GM12878 (cell line): ENCODE results near the gene FAM131B. TPM values are rescaled to one million over a fixed set of nuclear protein-coding genes. Genes with fewer than 3 reads are reported as not detected.

ENCODE experiments used
- ATAC-seq: fragments of 200-7000 bp; cut with Tn5 transposase; 3 replicates; pipeline ENCODE4 v1.9.1; 2020; ENCODE audit warnings: mild to moderate bottlenecking, moderate library complexity
- BruUV-seq: library from RNA; stranded (reverse); fragments of 400-500 nt; replicated peaks from 2 replicates; lab custom pipeline; 2021; lab: Mats Ljungman, UMichigan
- CTCF ChIA-PET: fragments of 300-600 bp; sonication (Branson Sonifier 250); formaldehyde crosslinking; extraction: SDS; loops from one replicate; lab custom pipeline; 2021; ENCODE audit warnings: inconsistent platforms; lab: Yijun Ruan, JAX
- POLR2A ChIA-PET: fragments of 350-600 bp; formaldehyde crosslinking; extraction: SDS; loops from one replicate; lab custom pipeline; 2021; ENCODE audit warnings: inconsistent platforms; lab: Charles Lee
- RAD21 ChIA-PET: fragments of 300-600 bp; sonication (Branson Sonifier 250); formaldehyde crosslinking; loops from one replicate; lab custom pipeline; 2023; ENCODE audit warnings: antibody characterized with exemption; ENCODE audit not compliant: unreplicated experiment; lab: Charles Lee
- SMC1A ChIA-PET: fragments of 300-600 bp; sonication (Branson Sonifier 250); formaldehyde crosslinking; loops from one replicate; lab custom pipeline; 2023; ENCODE audit not compliant: unreplicated experiment, uncharacterized antibody; lab: Charles Lee
- DNase-seq: peaks from one replicate; pipeline ENCODE4 v3.0.0-alpha.2; 2011; ENCODE audit warnings: low read depth, low spot score
- FAIRE-seq: peaks from 3 replicates; lab custom pipeline; 2011; peaks lifted over from hg19 to GRCh38; lab: Jason Lieb, UNC
- H2AFZ ChIP-seq: 2 replicates; pipeline ENCODE4 v1.6.0; 2011; ENCODE audit warnings: low read depth, low read length, control low read depth; ENCODE audit not compliant: control insufficient read depth
- H3K27ac ChIP-seq: 2 replicates; pipeline ENCODE4 v1.5.1; 2011; ENCODE audit warnings: control low read depth; ENCODE audit not compliant: control insufficient read depth, insufficient read depth
- H3K27me3 ChIP-seq, 2 experiments: replicated peaks in 1 of 2; 2 replicates each; pipeline versions ENCODE4 v1.6.0 to v1.6.1; 2011; ENCODE audit warnings: low read length in 1 of 2; ENCODE audit not compliant: control insufficient read depth in 2 of 2, insufficient read depth in 2 of 2
- H3K36me3 ChIP-seq, 2 experiments: 2 replicates each; pipeline ENCODE4 v1.5.1; 2011; ENCODE audit warnings: low read length in 1 of 2; ENCODE audit not compliant: control insufficient read depth in 2 of 2, insufficient read depth in 2 of 2
- H3K4me1 ChIP-seq: 2 replicates; pipeline ENCODE4 v1.6.1; 2011; ENCODE audit warnings: mild to moderate bottlenecking, low read length, moderate library complexity, mixed read lengths; ENCODE audit not compliant: control insufficient read depth, insufficient read depth
- H3K4me2 ChIP-seq: 2 replicates; pipeline ENCODE4 v1.6.0; 2011; ENCODE audit warnings: control low read depth; ENCODE audit not compliant: control insufficient read depth, insufficient read depth
- H3K4me3 ChIP-seq: fragments of 200-600 bp; sonication (generic); 2 replicates; pipeline ENCODE4 v1.5.1; 2016
- H3K79me2 ChIP-seq: 2 replicates; pipeline ENCODE4 v1.6.0; 2011; ENCODE audit warnings: low read length; ENCODE audit not compliant: control insufficient read depth, insufficient read depth
- H3K9ac ChIP-seq: 2 replicates; pipeline ENCODE4 v1.8.0; 2011; ENCODE audit warnings: low read length, control low read depth, mixed read lengths; ENCODE audit not compliant: control insufficient read depth, insufficient read depth
- H3K9me3 ChIP-seq: replicated peaks from 3 replicates; pipeline ENCODE4 v1.5.1; 2011; ENCODE audit warnings: mild to moderate bottlenecking, low read length; ENCODE audit not compliant: control insufficient read depth, insufficient read depth
- H4K20me1 ChIP-seq: 2 replicates; pipeline ENCODE4 v1.6.0; 2011; ENCODE audit not compliant: control insufficient read depth, insufficient read depth
- ATF7 ChIP-seq: fragments of 450-650 bp; IDR thresholded peaks from 2 replicates; pipeline ENCODE4 v1.6.1; 2016; ENCODE audit warnings: low read depth, mild to moderate bottlenecking
- BRCA1 ChIP-seq: IDR thresholded peaks from 2 replicates; pipeline ENCODE4 v1.6.1; 2011; ENCODE audit warnings: low read depth, low read length, improper control_type of control experiment
- CBX3 ChIP-seq: fragments of 200-600 bp; sonication (generic); IDR thresholded peaks from 2 replicates; pipeline ENCODE4 v1.6.1; 2016; ENCODE audit warnings: low read depth, borderline replicate concordance
- DPF2 ChIP-seq: fragments of 450-650 bp; IDR thresholded peaks from 2 replicates; pipeline ENCODE4 v1.6.1; 2017; ENCODE audit warnings: mild to moderate bottlenecking
- E2F8 ChIP-seq: fragments of 450-650 bp; IDR thresholded peaks from 2 replicates; pipeline ENCODE4 v1.6.1; 2018; ENCODE audit warnings: mild to moderate bottlenecking, low read depth, moderate library complexity; ENCODE audit not compliant: partially characterized antibody
- MTA2 ChIP-seq: fragments of 450-650 bp; IDR thresholded peaks from 2 replicates; pipeline ENCODE4 v1.6.1; 2016; ENCODE audit warnings: low read depth, mild to moderate bottlenecking, moderate library complexity
- NFIC ChIP-seq: IDR thresholded peaks from 2 replicates; pipeline ENCODE4 v1.6.1; 2012; ENCODE audit warnings: low read depth, mild to moderate bottlenecking, inconsistent platforms, low read length, moderate library complexity
- SMARCA5 ChIP-seq: fragments of 450-650 bp; IDR thresholded peaks from 2 replicates; pipeline ENCODE4 v1.6.1; 2017; ENCODE audit warnings: mild to moderate bottlenecking
- SREBF1 ChIP-seq: IDR thresholded peaks from 2 replicates; pipeline ENCODE4 v1.6.1; 2012; ENCODE audit warnings: mild to moderate bottlenecking, low read length
- TBL1XR1 ChIP-seq: IDR thresholded peaks from 2 replicates; pipeline ENCODE4 v1.6.1; 2012; ENCODE audit warnings: low read depth, low read length, improper control_type of control experiment
- TCF12 ChIP-seq: IDR thresholded peaks from 2 replicates; pipeline ENCODE4 v1.6.1; 2011; ENCODE audit warnings: low read depth, mild to moderate bottlenecking, low read length
- ZNF592 ChIP-seq: fragments of 450-650 bp; IDR thresholded peaks from 2 replicates; pipeline ENCODE4 v1.6.1; 2017; ENCODE audit warnings: mild to moderate bottlenecking, moderate library complexity
- WGBS: methylation state at CpG from one replicate; pipeline ENCODE4 v1.1.6; 2016; ENCODE audit warnings: low lambda C conversion rate; ENCODE audit not compliant: insufficient replicate concordance, insufficient coverage; ENCODE audit errors: missing lambda C conversion rate; 5-methylcytosine and 5-hydroxymethylcytosine counted together
- in situ Hi-C: fragments of 300-500 bp; cut with MboI; formaldehyde crosslinking; loops from 9 replicates; pipeline ENCODE4 v1.14.3; 2018; ENCODE audit warnings: mixed read lengths
- intact Hi-C: fragments of 100-400 bp; cut with micrococcal nuclease; formaldehyde crosslinking; loops from one replicate; pipeline ENCODE4 v1.14.2; 2022; ENCODE audit not compliant: unreplicated experiment
- polyA plus RNA-seq, 11 experiments: library from polyadenylated mRNA; depleted of rRNA in 4 of 11; unstranded in 6 of 11; stranded (reverse) in 5 of 11; fragments of >200 nt; fragmentation: Nextera tagmentation in 4 of 11; fragmentation: Illumina TruSeq in 1 of 11; extraction: Ambion mirVana in 4 of 11; extraction: Trizol in 1 of 11; gene quantifications; 1 replicate in 1 of 11; 2 replicates in 10 of 11; pipeline versions ENCODE4 v1.2.1 to v1.2.3, GENCODE V29; 2011 to 2016; ENCODE audit warnings: inconsistent platforms in 2 of 11, missing spikeins in 2 of 11, low read depth in 1 of 11
- total RNA-seq, 4 experiments: library from RNA; depleted of rRNA in 3 of 4; stranded (reverse); fragments of >200 nt in 3 of 4; fragmentation: Illumina TruSeq in 1 of 4; extraction: Trizol in 1 of 4; gene quantifications; 2 replicates each; pipeline versions ENCODE4 v1.2.1 to v1.2.3, GENCODE V29; 2013 to 2021
- TF ChIP-seq, protein P1 (sequence below): fragments of 450-650 bp; formaldehyde crosslinking; IDR thresholded peaks from 2 replicates; pipeline ENCODE4 v1.4.0; 2022; ENCODE audit warnings: mild to moderate bottlenecking, moderate library complexity
- TF ChIP-seq, protein P2 (sequence below): IDR thresholded peaks from 2 replicates; pipeline ENCODE4 v1.6.1; 2012; ENCODE audit warnings: low read depth, low read length, improper control_type of control experiment

FAM131B gene
- total and polyA plus RNA-seq, 10 of the 15 experiments (the other 5 are each of a cell fraction or from before 2014, with no cell fraction given): 0.03 to 0.05 TPM; not detected in 8

DNA sequence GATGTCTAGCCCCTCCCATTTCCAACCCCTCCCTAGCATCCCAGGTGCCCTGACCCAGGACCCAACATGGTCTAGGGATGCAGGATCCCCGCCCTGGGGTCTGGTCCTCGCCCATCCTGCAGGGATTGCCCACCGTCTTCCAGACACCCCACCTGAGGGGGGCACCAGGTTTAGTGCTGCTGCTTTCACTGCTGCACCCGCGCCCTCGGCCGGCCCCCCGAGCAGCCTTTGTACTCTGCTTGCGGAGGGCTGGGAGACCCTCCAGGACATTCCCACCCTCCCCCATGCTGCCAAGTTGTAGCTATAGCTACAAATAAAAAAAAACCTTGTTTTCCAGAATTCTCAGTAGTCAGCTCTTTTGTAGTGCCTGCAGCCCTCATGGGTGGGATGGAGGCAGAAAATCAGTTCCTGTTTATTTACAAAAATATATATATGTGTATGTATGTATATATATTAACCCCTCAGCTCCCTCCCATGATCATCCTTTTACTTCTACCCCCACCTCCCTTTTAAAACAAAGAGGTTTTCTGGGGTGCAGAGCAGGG, 28.3 kb upstream of the FAM131B start:
- Histone ChIP-seq H3K27me3 (no peaks in the 10 kb centered on the region), H3K4me2 (no peak overlapping the region), H3K9ac (no peak overlapping the region), H3K9me3 (no peaks in the 10 kb centered on the region), H2AFZ (no peak overlapping the region), H3K36me3 (peaks cover 7 to 33% of the 10 kb centered on the region in 2 experiments; a peak in 3 of 4 replicates), H3K79me2 (peaks cover 8% of the 10 kb centered on the region), H4K20me1 (no peaks in the 10 kb centered on the region; the same call in 1 of the 2 replicates), H3K4me3 (no peak overlapping the region), H3K4me1 (peaks cover 6% of the 10 kb centered on the region), H3K27ac (no peak overlapping the region)
- ChIA-PET RAD21 (no interaction called here), POLR2A (no interaction called here), CTCF (interaction anchor here (1.3 kb wide), 1 partner anchor 11 kb away, joined by 4 read pairs; no protein-coding TSS in a partner anchor), SMC1A (interaction anchor here (0.7 kb wide), 1 partner anchor 11 kb away, joined by 3 read pairs; no protein-coding TSS in a partner anchor)
- no peak for FAIRE-seq
- WGBS: 95% methylated on average over 9 of the region's 9 CpGs
- in situ Hi-C loops: no loop called here
- no peak for DNase-seq
- BruUV-seq: no TSS peak
- intact Hi-C loops: no loop called here
- no peak for ATAC-seq
- TF ChIP-seq, protein P1, sequence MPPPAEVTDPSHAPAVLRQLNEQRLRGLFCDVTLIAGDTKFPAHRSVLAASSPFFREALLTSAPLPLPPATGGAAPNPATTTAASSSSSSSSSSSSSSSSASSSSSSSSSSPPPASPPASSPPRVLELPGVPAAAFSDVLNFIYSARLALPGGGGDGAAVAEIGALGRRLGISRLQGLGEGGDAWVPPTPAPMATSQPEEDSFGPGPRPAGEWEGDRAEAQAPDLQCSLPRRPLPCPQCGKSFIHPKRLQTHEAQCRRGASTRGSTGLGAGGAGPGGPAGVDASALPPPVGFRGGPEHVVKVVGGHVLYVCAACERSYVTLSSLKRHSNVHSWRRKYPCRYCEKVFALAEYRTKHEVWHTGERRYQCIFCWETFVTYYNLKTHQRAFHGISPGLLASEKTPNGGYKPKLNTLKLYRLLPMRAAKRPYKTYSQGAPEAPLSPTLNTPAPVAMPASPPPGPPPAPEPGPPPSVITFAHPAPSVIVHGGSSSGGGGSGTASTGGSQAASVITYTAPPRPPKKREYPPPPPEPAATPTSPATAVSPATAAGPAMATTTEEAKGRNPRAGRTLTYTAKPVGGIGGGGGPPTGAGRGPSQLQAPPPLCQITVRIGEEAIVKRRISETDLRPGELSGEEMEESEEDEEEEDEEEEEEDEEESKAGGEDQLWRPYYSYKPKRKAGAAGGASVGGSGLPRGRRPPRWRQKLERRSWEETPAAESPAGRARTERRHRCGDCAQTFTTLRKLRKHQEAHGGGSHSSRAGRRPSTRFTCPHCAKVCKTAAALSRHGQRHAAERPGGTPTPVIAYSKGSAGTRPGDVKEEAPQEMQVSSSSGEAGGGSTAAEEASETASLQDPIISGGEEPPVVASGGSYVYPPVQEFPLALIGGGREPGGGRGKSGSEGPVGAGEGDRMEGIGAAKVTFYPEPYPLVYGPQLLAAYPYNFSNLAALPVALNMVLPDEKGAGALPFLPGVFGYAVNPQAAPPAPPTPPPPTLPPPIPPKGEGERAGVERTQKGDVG (CRISPR knock-in tag): no peak
- no peak for TF ChIP-seq SMARCA5
- no peak for TF ChIP-seq BRCA1
- TF ChIP-seq ATF7: no peak
- no peak for TF ChIP-seq DPF2
- TF ChIP-seq TCF12: no peak
- no peak for TF ChIP-seq CBX3
- TF ChIP-seq TBL1XR1: no peak
- no peak for TF ChIP-seq MTA2
- no peak for TF ChIP-seq SREBF1
- TF ChIP-seq NFIC: no peak
- TF ChIP-seq, protein P2, sequence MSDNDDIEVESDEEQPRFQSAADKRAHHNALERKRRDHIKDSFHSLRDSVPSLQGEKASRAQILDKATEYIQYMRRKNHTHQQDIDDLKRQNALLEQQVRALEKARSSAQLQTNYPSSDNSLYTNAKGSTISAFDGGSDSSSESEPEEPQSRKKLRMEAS: no peak
- no peak for TF ChIP-seq E2F8
- TF ChIP-seq ZNF592: no peak
